Left colon (tissue), 2 donors: ENCODE data around the gene KLHL15. TPM values are rescaled to one million over a fixed set of nuclear protein-coding genes. Genes with fewer than 3 reads are reported as not detected.
"Not testable (repeated sequence)": the region's sequence is repeated elsewhere in the genome, so short reads cannot be mapped to it uniquely, and the experiment has no call there.

Experiments used
- ATAC-seq: fragments of 200-7000 bp; cut with Tn5 transposase; one replicate; pipeline ENCODE4 v1.9.1; 2020; ENCODE audit warnings: mild to moderate bottlenecking, moderate library complexity
- DNase-seq, 2 donors: peaks; one replicate each; pipeline ENCODE4 v3.0.0-alpha.2; 2020
- intact Hi-C, 2 donors: fragments of 100-400 bp; cut with DNase I in 1 of 2; cut with micrococcal nuclease in 1 of 2; formaldehyde crosslinking; loops; one replicate each; pipeline versions ENCODE4 v1.11.2 to v1.14.0; 2022; cut with DNase I, micrococcal nuclease
- long read RNA-seq: library from polyadenylated mRNA; unstranded; transcript quantifications from one replicate; pipeline ENCODE4 v2.0.0, GENCODE V29; 2021
- total RNA-seq, 2 donors: library from RNA; stranded (reverse); fragmentation: NEBNext Ultra II Directional; extraction: Animal tissue kit (Norgen Biotek cat#: 25700); gene quantifications; one replicate each; pipeline ENCODE4 v1.2.1, GENCODE V29; 2021
- donor health status: DM: no; HTN: no; CAD: no.
- donor health status: DM: yes; HTN: yes; CAD: no.

Gene KLHL15
- total RNA-seq: 1 to 10 TPM; 2.9 to 3.7 TPM
- long read RNA-seq, partial matches to known transcripts: 1 of 1 reads
- long read RNA-seq, other reads (novel, unspliced or antisense): 0 of 1 reads

GRCh38 chrX:24027086-24027485 lies at the start of gene KLHL15:
Gene KLHL15 (minus strand): TSS chrX:24027186. CDS start chrX:24006693, 20,493 bp downstream.
- ATAC-seq (no peak), DNase-seq (no peak)
- intact Hi-C loops: no loop called here

- no peak for DNase-seq
- intact Hi-C loops: no loop called here
- no peak for ATAC-seq
Measured at GRCh38 chrX:24069877-24070276, 42.9 kb upstream of the KLHL15 start.

GRCh38 chrX:24063488-24063887 lies 36.5 kb upstream of the KLHL15 start:
- ATAC-seq: no peak
- intact Hi-C loops: no loop called here
- DNase-seq: no peak

- intact Hi-C loops: no loop called here
- peak; percentile 26 for ATAC-seq
- no peak for DNase-seq
Measured at GRCh38 chrX:24055043-24055356, 28.0 kb upstream of the KLHL15 start.

GRCh38 chrX:24054182-24055042 lies 27.4 kb upstream of the KLHL15 start, which contains the start of gene EIF2S3:
Gene EIF2S3 (plus strand): TSS chrX:24054956. CDS start chrX:24054969, 13 bp downstream.
- peak; percentile 91 for DNase-seq
- intact Hi-C loops: no loop called here
- peak; percentile 94 for ATAC-seq

GRCh38 chrX:24050522-24051318 lies 23.7 kb upstream of the KLHL15 start:
- intact Hi-C loops, DNase-seq, ATAC-seq: not testable (repeated sequence)

- intact Hi-C loops, ATAC-seq, DNase-seq: not testable (repeated sequence)
Measured at GRCh38 chrX:24049643-24050042, 22.7 kb upstream of the KLHL15 start.

- DNase-seq, ATAC-seq, intact Hi-C loops: not testable (repeated sequence)
Measured at GRCh38 chrX:24046060-24046459, 19.1 kb upstream of the KLHL15 start.

GRCh38 chrX:24037729-24038128 lies 10.7 kb upstream of the KLHL15 start:
- no peak for DNase-seq
- no peak for ATAC-seq
- intact Hi-C loops: no loop called here

GRCh38 chrX:24034485-24034884 lies 7.5 kb upstream of the KLHL15 start:
- DNase-seq (no peak), ATAC-seq (no peak)
- intact Hi-C loops: no loop called here

GRCh38 chrX:24030597-24030996 lies 3.6 kb upstream of the KLHL15 start:
- DNase-seq: no peak
- no peak for ATAC-seq
- intact Hi-C loops: no loop called here

GRCh38 chrX:24027985-24028384 lies 999 bp upstream of the KLHL15 start:
- no peak for DNase-seq
- no peak for ATAC-seq
- intact Hi-C loops: no loop called here

- intact Hi-C loops: no loop called here
- ATAC-seq: no peak
- DNase-seq: no peak
Measured at GRCh38 chrX:24026432-24026831, 554 bp downstream of the KLHL15 start.

- ATAC-seq (peak; percentile 31), DNase-seq (no peak)
- intact Hi-C loops: no loop called here
Measured at GRCh38 chrX:24025741-24026403, 1.1 kb downstream of the KLHL15 start.

- DNase-seq: peak; percentile 83 to 84
- intact Hi-C loops: no loop called here
- peak; percentile 90 for ATAC-seq
Measured at GRCh38 chrX:24024819-24025740, 1.9 kb downstream of the KLHL15 start.

GRCh38 chrX:24023972-24024669 lies 2.9 kb downstream of the KLHL15 start:
- ATAC-seq: no peak
- no peak for DNase-seq
- intact Hi-C loops: no loop called here

- ATAC-seq: no peak
- intact Hi-C loops: no loop called here
- no peak for DNase-seq
Measured at GRCh38 chrX:24023544-24023943, 3.4 kb downstream of the KLHL15 start.
